HepG2 (cell line): ENCODE data around the gene KIF17. TPM values are rescaled to one million over a fixed set of nuclear protein-coding genes. Genes with fewer than 3 reads are reported as not detected.
A peak's percentile ranks its signal among the peaks of the same experiment; 100 is the strongest.

ENCODE experiments used
- AKAP8 ChIP-seq: sonication (generic); formaldehyde crosslinking; IDR thresholded peaks from 2 replicates; pipeline ENCODE4 v1.5.1; 2020; ENCODE audit warnings: mild to moderate bottlenecking, missing genetic modification reagents
- ATM ChIP-seq: fragments of 450-650 bp; IDR thresholded peaks from 2 replicates; pipeline ENCODE4 v1.7.1; 2017; ENCODE audit warnings: mild to moderate bottlenecking, borderline replicate concordance
- BRCA1 ChIP-seq: sonication (generic); formaldehyde crosslinking; IDR thresholded peaks from 2 replicates; pipeline ENCODE4 v1.4.0; 2020; ENCODE audit warnings: missing genetic modification reagents
- ELF3 ChIP-seq: IDR thresholded peaks from 2 replicates; pipeline ENCODE4 v1.6.1; 2016; ENCODE audit warnings: missing genetic modification reagents, missing compliant biosample characterization
- HOXA5 ChIP-seq: sonication (generic); formaldehyde crosslinking; IDR thresholded peaks from 2 replicates; pipeline ENCODE4 v1.4.0; 2020; ENCODE audit warnings: missing genetic modification reagents
- JUND ChIP-seq: sonication (generic); formaldehyde crosslinking; IDR thresholded peaks from 2 replicates; pipeline ENCODE4 v1.8.0; 2022; ENCODE audit warnings: mild to moderate bottlenecking, missing genetic modification reagents
- MAFF ChIP-seq: IDR thresholded peaks from 2 replicates; pipeline ENCODE4 v1.6.1; 2011; ENCODE audit warnings: low read depth, low read length, improper control_type of control experiment
- PAF1 ChIP-seq: IDR thresholded peaks from 2 replicates; pipeline ENCODE4 v1.6.1; 2016; ENCODE audit warnings: missing genetic modification reagents, missing compliant biosample characterization
- PHF20 ChIP-seq: sonication (generic); formaldehyde crosslinking; IDR thresholded peaks from 2 replicates; pipeline ENCODE4 v1.5.0; 2020; ENCODE audit warnings: mild to moderate bottlenecking, missing genetic modification reagents
- SATB2 ChIP-seq: sonication (generic); formaldehyde crosslinking; IDR thresholded peaks from 2 replicates; pipeline ENCODE4 v1.5.0; 2020; ENCODE audit warnings: missing genetic modification reagents
- TARDBP ChIP-seq: sonication (generic); formaldehyde crosslinking; IDR thresholded peaks from 2 replicates; pipeline ENCODE4 v1.8.0; 2022; ENCODE audit warnings: mild to moderate bottlenecking, missing genetic modification reagents
- TEAD2 ChIP-seq: sonication (generic); formaldehyde crosslinking; IDR thresholded peaks from 2 replicates; pipeline ENCODE4 v1.9.0; 2021; ENCODE audit warnings: missing genetic modification reagents
- ZBTB8A ChIP-seq: sonication (generic); formaldehyde crosslinking; IDR thresholded peaks from 2 replicates; pipeline ENCODE4 v1.4.0; 2020; ENCODE audit warnings: mild to moderate bottlenecking, low read depth, missing genetic modification reagents, borderline replicate concordance
- ZKSCAN5 ChIP-seq: sonication (generic); formaldehyde crosslinking; IDR thresholded peaks from 2 replicates; pipeline ENCODE4 v1.5.1; 2020; ENCODE audit warnings: mild to moderate bottlenecking, missing genetic modification reagents
- ZMAT3 ChIP-seq: sonication (generic); formaldehyde crosslinking; conservative IDR thresholded peaks from 2 replicates; pipeline ENCODE4 v1.7.0; 2021; ENCODE audit warnings: missing genetic modification reagents
- ZMYM4 ChIP-seq: sonication (generic); formaldehyde crosslinking; IDR thresholded peaks from 2 replicates; pipeline ENCODE4 v1.8.1; 2023; ENCODE audit warnings: mild to moderate bottlenecking, missing genetic modification reagents
- ZNF496 ChIP-seq: sonication (generic); formaldehyde crosslinking; IDR thresholded peaks from 2 replicates; pipeline ENCODE4 v1.8.1; 2023; ENCODE audit warnings: mild to moderate bottlenecking, moderate library complexity, missing genetic modification reagents; ENCODE audit not compliant: insufficient replicate concordance
- ZNF761 ChIP-seq: sonication (generic); formaldehyde crosslinking; conservative IDR thresholded peaks from 2 replicates; pipeline ENCODE4 v1.4.0; 2020; ENCODE audit warnings: mild to moderate bottlenecking, missing genetic modification reagents
- polyA plus RNA-seq, 8 experiments: library from polyadenylated mRNA; depleted of rRNA in 3 of 8; stranded (reverse) in 7 of 8; unstranded in 1 of 8; fragments of >200 nt; fragmentation: Illumina TruSeq in 4 of 8; extraction: Trizol in 4 of 8; gene quantifications; 2 replicates each; pipeline versions ENCODE4 v1.2.1 to v1.2.3, GENCODE V29; 2011 to 2016; ENCODE audit warnings: low read depth in 4 of 8, missing spikeins in 1 of 8, mixed read lengths in 1 of 8; ENCODE audit not compliant: insufficient read depth in 1 of 8
- total RNA-seq, 5 experiments: library from RNA; depleted of rRNA; stranded (reverse); fragments of >200 nt; fragmentation: Illumina TruSeq; extraction: Trizol; gene quantifications; 2 replicates each; pipeline ENCODE4 v1.2.3, GENCODE V29; 2016; ENCODE audit warnings: low read depth in 1 of 5
- TF ChIP-seq, protein P1 (sequence below): sonication (generic); formaldehyde crosslinking; IDR thresholded peaks from 2 replicates; pipeline ENCODE4 v1.8.0; 2022; ENCODE audit warnings: mild to moderate bottlenecking, missing genetic modification reagents
- TF ChIP-seq, protein P2 (sequence below): sonication (generic); formaldehyde crosslinking; IDR thresholded peaks from 2 replicates; pipeline ENCODE4 v1.4.0; 2020; ENCODE audit warnings: low read depth, mild to moderate bottlenecking, missing genetic modification reagents
- TF ChIP-seq, protein P3 (sequence below): sonication (generic); formaldehyde crosslinking; IDR thresholded peaks from 2 replicates; pipeline ENCODE4 v1.4.0; 2020; ENCODE audit warnings: missing genetic modification reagents
- TF ChIP-seq, protein P4 (sequence below): sonication (generic); formaldehyde crosslinking; IDR thresholded peaks from 2 replicates; pipeline ENCODE4 v1.5.0; 2020; ENCODE audit warnings: missing genetic modification reagents
- TF ChIP-seq, protein P5 (sequence below): sonication (generic); formaldehyde crosslinking; conservative IDR thresholded peaks from 2 replicates; pipeline ENCODE4 v1.8.0; 2022; ENCODE audit warnings: missing genetic modification reagents

Gene KIF17
- total and polyA plus RNA-seq, 2 of the 13 experiments (the other 11 are each of a cell fraction or from before 2014, with no cell fraction given) = 0.24 to 0.44 TPM

DNA sequence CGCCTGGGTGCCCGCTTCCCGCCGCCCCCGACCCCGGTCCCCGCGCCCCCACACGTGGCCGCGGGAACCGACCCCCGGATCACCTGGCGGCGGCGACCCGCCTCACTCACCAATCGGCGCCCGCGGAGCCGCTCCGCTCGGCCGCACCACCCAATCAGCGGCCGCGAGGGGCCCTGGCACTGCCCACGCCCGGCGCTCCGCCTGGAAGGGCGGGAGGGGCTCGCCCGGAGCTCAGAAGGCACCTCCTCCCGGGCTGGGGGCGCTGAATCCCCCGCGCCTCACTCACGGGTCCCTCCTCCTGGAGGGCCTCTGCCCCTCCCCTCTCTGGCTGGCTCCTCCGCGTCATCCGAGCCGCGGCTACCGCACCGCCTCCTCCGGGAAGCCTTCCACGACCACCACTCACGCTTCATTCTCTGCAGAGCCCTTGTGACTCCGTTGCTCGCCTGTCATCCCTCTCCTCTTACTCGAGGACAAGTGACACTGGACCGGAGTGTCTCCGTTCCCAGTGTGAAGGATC is 14.3 kb upstream of the KIF17 start (continued):
- TF ChIP-seq ZNF496 = no peak
- TF ChIP-seq, protein P1, sequence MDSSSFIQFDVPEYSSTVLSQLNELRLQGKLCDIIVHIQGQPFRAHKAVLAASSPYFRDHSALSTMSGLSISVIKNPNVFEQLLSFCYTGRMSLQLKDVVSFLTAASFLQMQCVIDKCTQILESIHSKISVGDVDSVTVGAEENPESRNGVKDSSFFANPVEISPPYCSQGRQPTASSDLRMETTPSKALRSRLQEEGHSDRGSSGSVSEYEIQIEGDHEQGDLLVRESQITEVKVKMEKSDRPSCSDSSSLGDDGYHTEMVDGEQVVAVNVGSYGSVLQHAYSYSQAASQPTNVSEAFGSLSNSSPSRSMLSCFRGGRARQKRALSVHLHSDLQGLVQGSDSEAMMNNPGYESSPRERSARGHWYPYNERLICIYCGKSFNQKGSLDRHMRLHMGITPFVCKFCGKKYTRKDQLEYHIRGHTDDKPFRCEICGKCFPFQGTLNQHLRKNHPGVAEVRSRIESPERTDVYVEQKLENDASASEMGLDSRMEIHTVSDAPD = no peak
- TF ChIP-seq ZNF761 (CRISPR knock-in tag) = no peak
- TF ChIP-seq, protein P2, sequence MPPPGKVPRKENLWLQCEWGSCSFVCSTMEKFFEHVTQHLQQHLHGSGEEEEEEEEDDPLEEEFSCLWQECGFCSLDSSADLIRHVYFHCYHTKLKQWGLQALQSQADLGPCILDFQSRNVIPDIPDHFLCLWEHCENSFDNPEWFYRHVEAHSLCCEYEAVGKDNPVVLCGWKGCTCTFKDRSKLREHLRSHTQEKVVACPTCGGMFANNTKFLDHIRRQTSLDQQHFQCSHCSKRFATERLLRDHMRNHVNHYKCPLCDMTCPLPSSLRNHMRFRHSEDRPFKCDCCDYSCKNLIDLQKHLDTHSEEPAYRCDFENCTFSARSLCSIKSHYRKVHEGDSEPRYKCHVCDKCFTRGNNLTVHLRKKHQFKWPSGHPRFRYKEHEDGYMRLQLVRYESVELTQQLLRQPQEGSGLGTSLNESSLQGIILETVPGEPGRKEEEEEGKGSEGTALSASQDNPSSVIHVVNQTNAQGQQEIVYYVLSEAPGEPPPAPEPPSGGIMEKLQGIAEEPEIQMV (CRISPR knock-in tag) = no peak
- no peak for TF ChIP-seq TEAD2 (CRISPR knock-in tag)
- TF ChIP-seq SATB2 (CRISPR knock-in tag) = no peak
- TF ChIP-seq TARDBP (CRISPR knock-in tag) = no peak
- TF ChIP-seq, protein P3, sequence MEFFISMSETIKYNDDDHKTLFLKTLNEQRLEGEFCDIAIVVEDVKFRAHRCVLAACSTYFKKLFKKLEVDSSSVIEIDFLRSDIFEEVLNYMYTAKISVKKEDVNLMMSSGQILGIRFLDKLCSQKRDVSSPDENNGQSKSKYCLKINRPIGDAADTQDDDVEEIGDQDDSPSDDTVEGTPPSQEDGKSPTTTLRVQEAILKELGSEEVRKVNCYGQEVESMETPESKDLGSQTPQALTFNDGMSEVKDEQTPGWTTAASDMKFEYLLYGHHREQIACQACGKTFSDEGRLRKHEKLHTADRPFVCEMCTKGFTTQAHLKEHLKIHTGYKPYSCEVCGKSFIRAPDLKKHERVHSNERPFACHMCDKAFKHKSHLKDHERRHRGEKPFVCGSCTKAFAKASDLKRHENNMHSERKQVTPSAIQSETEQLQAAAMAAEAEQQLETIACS (CRISPR knock-in tag) = no peak
- TF ChIP-seq BRCA1 (CRISPR knock-in tag) = no peak
- TF ChIP-seq MAFF = no peak
- 0 out of 2 replicates have a peak, but pooled peaks have one; percentile 28 for TF ChIP-seq HOXA5 (CRISPR knock-in tag)
- TF ChIP-seq ELF3 (CRISPR knock-in tag) = 0 out of 2 replicates have a peak, but pooled peaks have one; percentile 25
- TF ChIP-seq, protein P4, sequence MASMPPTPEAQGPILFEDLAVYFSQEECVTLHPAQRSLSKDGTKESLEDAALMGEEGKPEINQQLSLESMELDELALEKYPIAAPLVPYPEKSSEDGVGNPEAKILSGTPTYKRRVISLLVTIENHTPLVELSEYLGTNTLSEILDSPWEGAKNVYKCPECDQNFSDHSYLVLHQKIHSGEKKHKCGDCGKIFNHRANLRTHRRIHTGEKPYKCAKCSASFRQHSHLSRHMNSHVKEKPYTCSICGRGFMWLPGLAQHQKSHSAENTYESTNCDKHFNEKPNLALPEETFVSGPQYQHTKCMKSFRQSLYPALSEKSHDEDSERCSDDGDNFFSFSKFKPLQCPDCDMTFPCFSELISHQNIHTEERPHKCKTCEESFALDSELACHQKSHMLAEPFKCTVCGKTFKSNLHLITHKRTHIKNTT (CRISPR knock-in tag) = no peak
- no peak for TF ChIP-seq JUND (CRISPR knock-in tag)
- no peak for TF ChIP-seq AKAP8 (CRISPR knock-in tag)
- no peak for TF ChIP-seq ZKSCAN5 (CRISPR knock-in tag)
- TF ChIP-seq ZMYM4 (CRISPR knock-in tag) = no peak
- no peak for TF ChIP-seq ZMAT3 (CRISPR knock-in tag)
- TF ChIP-seq PAF1 (CRISPR knock-in tag) = no peak
- no peak for TF ChIP-seq PHF20 (CRISPR knock-in tag)
- TF ChIP-seq, protein P5, sequence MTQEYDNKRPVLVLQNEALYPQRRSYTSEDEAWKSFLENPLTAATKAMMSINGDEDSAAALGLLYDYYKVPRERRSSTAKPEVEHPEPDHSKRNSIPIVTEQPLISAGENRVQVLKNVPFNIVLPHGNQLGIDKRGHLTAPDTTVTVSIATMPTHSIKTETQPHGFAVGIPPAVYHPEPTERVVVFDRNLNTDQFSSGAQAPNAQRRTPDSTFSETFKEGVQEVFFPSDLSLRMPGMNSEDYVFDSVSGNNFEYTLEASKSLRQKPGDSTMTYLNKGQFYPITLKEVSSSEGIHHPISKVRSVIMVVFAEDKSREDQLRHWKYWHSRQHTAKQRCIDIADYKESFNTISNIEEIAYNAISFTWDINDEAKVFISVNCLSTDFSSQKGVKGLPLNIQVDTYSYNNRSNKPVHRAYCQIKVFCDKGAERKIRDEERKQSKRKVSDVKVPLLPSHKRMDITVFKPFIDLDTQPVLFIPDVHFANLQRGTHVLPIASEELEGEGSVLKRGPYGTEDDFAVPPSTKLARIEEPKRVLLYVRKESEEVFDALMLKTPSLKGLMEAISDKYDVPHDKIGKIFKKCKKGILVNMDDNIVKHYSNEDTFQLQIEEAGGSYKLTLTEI (CRISPR knock-in tag) = no peak
- TF ChIP-seq ATM = no peak
- no peak for TF ChIP-seq ZBTB8A (CRISPR knock-in tag)
